HepG2 (cell line): ENCODE results near the gene NFATC2. TPM values are rescaled to one million over a fixed set of nuclear protein-coding genes. Genes with fewer than 3 reads are reported as not detected.

Experiments used
- AGO2 ChIP-seq: fragments of 200-400 bp; formaldehyde crosslinking; optimal IDR thresholded peaks from 2 replicates; pipeline ENCODE3; 2017; ENCODE audit warnings: mild to moderate bottlenecking, low read depth, low read length, moderate library complexity
- FOSL2 ChIP-seq: sonication (generic); formaldehyde crosslinking; IDR thresholded peaks from 2 replicates; pipeline ENCODE4 v1.4.0; 2020; ENCODE audit warnings: missing genetic modification reagents
- IKZF1 ChIP-seq: fragments of 450-650 bp; IDR thresholded peaks from 2 replicates; pipeline ENCODE4 v1.7.1; 2016
- MAZ ChIP-seq, 2 experiments: sonication (generic) in 1 of 2; formaldehyde crosslinking in 1 of 2; IDR thresholded peaks; 2 replicates each; pipeline versions ENCODE4 v1.5.0 to v1.6.1; 2012 to 2020; ENCODE audit warnings: low read depth in 2 of 2, mild to moderate bottlenecking in 2 of 2, borderline replicate concordance in 1 of 2, improper control_type of control experiment in 1 of 2, low read length in 1 of 2, missing genetic modification reagents in 1 of 2, moderate library complexity in 1 of 2
- NR3C1 ChIP-seq: sonication (generic); formaldehyde crosslinking; IDR thresholded peaks from 2 replicates; pipeline ENCODE4 v1.4.0; 2020; ENCODE audit warnings: missing genetic modification reagents
- ONECUT2 ChIP-seq: sonication (generic); formaldehyde crosslinking; IDR thresholded peaks from 2 replicates; pipeline ENCODE4 v1.4.0; 2020; ENCODE audit warnings: missing genetic modification reagents
- RARG ChIP-seq: sonication (generic); formaldehyde crosslinking; IDR thresholded peaks from 2 replicates; pipeline ENCODE4 v1.4.0; 2020; ENCODE audit warnings: low read depth, mild to moderate bottlenecking, missing genetic modification reagents
- RBAK ChIP-seq: sonication (generic); formaldehyde crosslinking; IDR thresholded peaks from 2 replicates; pipeline ENCODE4 v1.5.1; 2020; ENCODE audit warnings: mild to moderate bottlenecking, missing genetic modification reagents
- ZNF431 ChIP-seq: sonication (generic); formaldehyde crosslinking; IDR thresholded peaks from 2 replicates; pipeline ENCODE4 v1.9.0; 2022; ENCODE audit warnings: missing genetic modification reagents, low read depth, mild to moderate bottlenecking, borderline replicate concordance
- ZNF563 ChIP-seq: sonication (generic); formaldehyde crosslinking; IDR thresholded peaks from 2 replicates; pipeline ENCODE4 v1.8.0; 2022; ENCODE audit warnings: mild to moderate bottlenecking, moderate library complexity, missing genetic modification reagents
- ZNF674 ChIP-seq: sonication (generic); formaldehyde crosslinking; IDR thresholded peaks from 2 replicates; pipeline ENCODE4 v1.5.0; 2020; ENCODE audit warnings: low read depth, mild to moderate bottlenecking, missing genetic modification reagents
- ZNF772 ChIP-seq: sonication (generic); formaldehyde crosslinking; IDR thresholded peaks from 2 replicates; pipeline ENCODE4 v1.5.0; 2020; ENCODE audit warnings: mild to moderate bottlenecking, missing genetic modification reagents
- polyA plus RNA-seq, 8 experiments: library from polyadenylated mRNA; depleted of rRNA in 3 of 8; stranded (reverse) in 7 of 8; unstranded in 1 of 8; fragments of >200 nt; fragmentation: Illumina TruSeq in 4 of 8; extraction: Trizol in 4 of 8; gene quantifications; 2 replicates each; pipeline versions ENCODE4 v1.2.1 to v1.2.3, GENCODE V29; 2011 to 2016; ENCODE audit warnings: low read depth in 4 of 8, missing spikeins in 1 of 8, mixed read lengths in 1 of 8; ENCODE audit not compliant: insufficient read depth in 1 of 8
- total RNA-seq, 5 experiments: library from RNA; depleted of rRNA; stranded (reverse); fragments of >200 nt; fragmentation: Illumina TruSeq; extraction: Trizol; gene quantifications; 2 replicates each; pipeline ENCODE4 v1.2.3, GENCODE V29; 2016; ENCODE audit warnings: low read depth in 1 of 5
- TF ChIP-seq, protein P1 (sequence below): sonication (generic); formaldehyde crosslinking; IDR thresholded peaks from 2 replicates; pipeline ENCODE4 v1.5.0; 2020; ENCODE audit warnings: mild to moderate bottlenecking, missing genetic modification reagents
- TF ChIP-seq, protein P2 (sequence below): sonication (generic); formaldehyde crosslinking; IDR thresholded peaks from 2 replicates; pipeline ENCODE4 v1.4.0; 2020; ENCODE audit warnings: missing genetic modification reagents, borderline replicate concordance
- TF ChIP-seq, protein P3 (sequence below): sonication (generic); formaldehyde crosslinking; IDR thresholded peaks from 2 replicates; pipeline ENCODE4 v1.5.1; 2020; ENCODE audit warnings: mild to moderate bottlenecking, missing genetic modification reagents, moderate library complexity
- TF ChIP-seq, protein P4 (sequence below): IDR thresholded peaks from 2 replicates; pipeline ENCODE4 v1.6.1; 2016; ENCODE audit warnings: control low read depth
- TF ChIP-seq, protein P5 (sequence below): sonication (generic); formaldehyde crosslinking; IDR thresholded peaks from 2 replicates; pipeline ENCODE4 v1.8.0; 2022; ENCODE audit warnings: missing genetic modification reagents, mild to moderate bottlenecking, borderline replicate concordance

The NFATC2 gene
- total and polyA plus RNA-seq, 2 of the 13 experiments (the other 11 are each of a cell fraction or from before 2014, with no cell fraction given), result 1.9 to 3.3 TPM

DNA sequence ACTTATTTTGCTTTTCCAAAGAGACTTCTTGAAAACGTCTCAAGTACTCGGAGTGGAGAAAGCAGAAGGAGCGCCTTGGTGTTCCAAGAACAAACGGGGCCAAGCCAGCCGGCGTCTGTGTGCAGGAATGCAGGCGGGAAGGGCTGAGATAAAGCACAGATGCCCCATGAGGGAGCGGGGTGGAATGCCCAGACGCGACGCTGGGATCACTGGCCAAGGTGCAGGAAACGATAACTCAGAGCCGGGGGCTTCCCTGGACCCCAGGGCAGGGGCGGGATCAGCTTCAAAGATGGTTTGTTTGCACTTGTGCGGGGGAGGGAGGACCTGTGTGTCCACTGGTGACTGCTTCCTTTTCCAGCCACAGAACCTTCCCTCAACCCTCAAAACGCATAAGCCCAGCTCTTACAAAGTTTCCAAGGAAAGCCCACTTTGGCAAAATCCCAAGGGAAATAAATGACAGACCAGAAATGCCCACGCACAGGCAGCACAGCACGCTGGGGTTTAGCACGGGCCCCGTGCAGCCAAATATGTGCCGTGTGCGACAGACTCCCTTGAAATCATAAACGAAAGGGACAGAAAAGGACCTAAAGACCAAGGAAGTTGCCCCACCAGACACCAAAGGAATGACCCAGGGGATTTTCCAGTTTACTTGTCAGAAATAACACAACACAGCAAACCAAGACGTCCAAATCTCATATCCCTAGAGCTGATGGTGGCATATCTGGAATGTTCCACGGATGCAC is 113.9 kb downstream of the NFATC2 start (continued):
- TF ChIP-seq, protein P1, sequence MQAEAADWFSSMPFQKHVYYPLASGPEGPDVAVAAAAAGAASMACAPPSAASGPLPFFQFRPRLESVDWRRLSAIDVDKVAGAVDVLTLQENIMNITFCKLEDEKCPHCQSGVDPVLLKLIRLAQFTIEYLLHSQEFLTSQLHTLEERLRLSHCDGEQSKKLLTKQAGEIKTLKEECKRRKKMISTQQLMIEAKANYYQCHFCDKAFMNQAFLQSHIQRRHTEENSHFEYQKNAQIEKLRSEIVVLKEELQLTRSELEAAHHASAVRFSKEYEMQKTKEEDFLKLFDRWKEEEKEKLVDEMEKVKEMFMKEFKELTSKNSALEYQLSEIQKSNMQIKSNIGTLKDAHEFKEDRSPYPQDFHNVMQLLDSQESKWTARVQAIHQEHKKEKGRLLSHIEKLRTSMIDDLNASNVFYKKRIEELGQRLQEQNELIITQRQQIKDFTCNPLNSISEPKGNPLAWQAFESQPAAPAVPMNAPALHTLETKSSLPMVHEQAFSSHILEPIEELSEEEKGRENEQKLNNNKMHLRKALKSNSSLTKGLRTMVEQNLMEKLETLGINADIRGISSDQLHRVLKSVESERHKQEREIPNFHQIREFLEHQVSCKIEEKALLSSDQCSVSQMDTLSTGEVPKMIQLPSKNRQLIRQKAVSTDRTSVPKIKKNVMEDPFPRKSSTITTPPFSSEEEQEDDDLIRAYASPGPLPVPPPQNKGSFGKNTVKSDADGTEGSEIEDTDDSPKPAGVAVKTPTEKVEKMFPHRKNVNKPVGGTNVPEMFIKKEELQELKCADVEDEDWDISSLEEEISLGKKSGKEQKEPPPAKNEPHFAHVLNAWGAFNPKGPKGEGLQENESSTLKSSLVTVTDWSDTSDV (CRISPR knock-in tag), result no peak
- TF ChIP-seq ZNF563 (CRISPR knock-in tag) (no peak), NR3C1 (CRISPR knock-in tag) (no peak), IKZF1 (no peak), ZNF431 (CRISPR knock-in tag) (peak; percentile 48; the same call in 1 of the 2 replicates), RBAK (CRISPR knock-in tag) (peak; percentile 62), AGO2 (no peak), RARG (CRISPR knock-in tag) (no peak), ZNF674 (CRISPR knock-in tag) (no peak), ZNF772 (CRISPR knock-in tag) (peak; percentile 76; the same call in 1 of the 2 replicates), FOSL2 (CRISPR knock-in tag) (peak; percentile 73), MAZ (IDR thresholded peaks at IDR 0.05; ENCODE audit: borderline replicate concordance, low read depth, low read length) (peak; percentile 62; the same call in 1 of the 2 replicates), MAZ (CRISPR knock-in tag; IDR thresholded peaks at IDR 0.05; ENCODE audit: low read depth) (peak; percentile 67; the same call in 1 of the 2 replicates), ONECUT2 (peak; percentile 74)
- TF ChIP-seq, protein P2, sequence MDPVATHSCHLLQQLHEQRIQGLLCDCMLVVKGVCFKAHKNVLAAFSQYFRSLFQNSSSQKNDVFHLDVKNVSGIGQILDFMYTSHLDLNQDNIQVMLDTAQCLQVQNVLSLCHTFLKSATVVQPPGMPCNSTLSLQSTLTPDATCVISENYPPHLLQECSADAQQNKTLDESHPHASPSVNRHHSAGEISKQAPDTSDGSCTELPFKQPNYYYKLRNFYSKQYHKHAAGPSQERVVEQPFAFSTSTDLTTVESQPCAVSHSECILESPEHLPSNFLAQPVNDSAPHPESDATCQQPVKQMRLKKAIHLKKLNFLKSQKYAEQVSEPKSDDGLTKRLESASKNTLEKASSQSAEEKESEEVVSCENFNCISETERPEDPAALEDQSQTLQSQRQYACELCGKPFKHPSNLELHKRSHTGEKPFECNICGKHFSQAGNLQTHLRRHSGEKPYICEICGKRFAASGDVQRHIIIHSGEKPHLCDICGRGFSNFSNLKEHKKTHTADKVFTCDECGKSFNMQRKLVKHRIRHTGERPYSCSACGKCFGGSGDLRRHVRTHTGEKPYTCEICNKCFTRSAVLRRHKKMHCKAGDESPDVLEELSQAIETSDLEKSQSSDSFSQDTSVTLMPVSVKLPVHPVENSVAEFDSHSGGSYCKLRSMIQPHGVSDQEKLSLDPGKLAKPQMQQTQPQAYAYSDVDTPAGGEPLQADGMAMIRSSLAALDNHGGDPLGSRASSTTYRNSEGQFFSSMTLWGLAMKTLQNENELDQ (CRISPR knock-in tag), result no peak
- TF ChIP-seq, protein P3, sequence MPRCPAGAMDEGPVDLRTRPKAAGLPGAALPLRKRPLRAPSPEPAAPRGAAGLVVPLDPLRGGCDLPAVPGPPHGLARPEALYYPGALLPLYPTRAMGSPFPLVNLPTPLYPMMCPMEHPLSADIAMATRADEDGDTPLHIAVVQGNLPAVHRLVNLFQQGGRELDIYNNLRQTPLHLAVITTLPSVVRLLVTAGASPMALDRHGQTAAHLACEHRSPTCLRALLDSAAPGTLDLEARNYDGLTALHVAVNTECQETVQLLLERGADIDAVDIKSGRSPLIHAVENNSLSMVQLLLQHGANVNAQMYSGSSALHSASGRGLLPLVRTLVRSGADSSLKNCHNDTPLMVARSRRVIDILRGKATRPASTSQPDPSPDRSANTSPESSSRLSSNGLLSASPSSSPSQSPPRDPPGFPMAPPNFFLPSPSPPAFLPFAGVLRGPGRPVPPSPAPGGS (CRISPR knock-in tag), result peak; percentile 76
- TF ChIP-seq, protein P4, sequence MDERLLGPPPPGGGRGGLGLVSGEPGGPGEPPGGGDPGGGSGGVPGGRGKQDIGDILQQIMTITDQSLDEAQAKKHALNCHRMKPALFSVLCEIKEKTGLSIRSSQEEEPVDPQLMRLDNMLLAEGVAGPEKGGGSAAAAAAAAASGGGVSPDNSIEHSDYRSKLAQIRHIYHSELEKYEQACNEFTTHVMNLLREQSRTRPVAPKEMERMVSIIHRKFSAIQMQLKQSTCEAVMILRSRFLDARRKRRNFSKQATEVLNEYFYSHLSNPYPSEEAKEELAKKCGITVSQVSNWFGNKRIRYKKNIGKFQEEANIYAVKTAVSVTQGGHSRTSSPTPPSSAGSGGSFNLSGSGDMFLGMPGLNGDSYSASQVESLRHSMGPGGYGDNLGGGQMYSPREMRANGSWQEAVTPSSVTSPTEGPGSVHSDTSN (CRISPR knock-in tag), result no peak
- TF ChIP-seq, protein P5, sequence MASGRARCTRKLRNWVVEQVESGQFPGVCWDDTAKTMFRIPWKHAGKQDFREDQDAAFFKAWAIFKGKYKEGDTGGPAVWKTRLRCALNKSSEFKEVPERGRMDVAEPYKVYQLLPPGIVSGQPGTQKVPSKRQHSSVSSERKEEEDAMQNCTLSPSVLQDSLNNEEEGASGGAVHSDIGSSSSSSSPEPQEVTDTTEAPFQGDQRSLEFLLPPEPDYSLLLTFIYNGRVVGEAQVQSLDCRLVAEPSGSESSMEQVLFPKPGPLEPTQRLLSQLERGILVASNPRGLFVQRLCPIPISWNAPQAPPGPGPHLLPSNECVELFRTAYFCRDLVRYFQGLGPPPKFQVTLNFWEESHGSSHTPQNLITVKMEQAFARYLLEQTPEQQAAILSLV (CRISPR knock-in tag), result peak; percentile 53; the same call in 1 of the 2 replicates
